Neuronal stem cell (in vitro differentiated cells): Measurements from ENCODE around the gene PARD3B.

Source experiments
- DNase-seq: peaks from one replicate; pipeline ENCODE4 v3.0.0-alpha.2; 2013; ENCODE audit warnings: low spot score
- H2AFZ ChIP-seq: one replicate; pipeline ENCODE4 v1.6.1; 2013; ENCODE audit warnings: mild to moderate bottlenecking, low read length, inconsistent platforms
- H2AK5ac ChIP-seq: 2 replicates; pipeline ENCODE4 v1.6.1; 2013; ENCODE audit warnings: low read depth, mild to moderate bottlenecking, inconsistent platforms, low read length, moderate library complexity, mixed read lengths
- H2BK120ac ChIP-seq: 2 replicates; pipeline ENCODE4 v1.6.1; 2013; ENCODE audit warnings: low read depth, mild to moderate bottlenecking, inconsistent platforms, low read length, moderate library complexity, mixed read lengths
- H2BK12ac ChIP-seq: one replicate; pipeline ENCODE4 v1.6.1; 2013; ENCODE audit warnings: low read length, inconsistent platforms
- H2BK15ac ChIP-seq: 2 replicates; pipeline ENCODE4 v1.6.1; 2013; ENCODE audit warnings: mild to moderate bottlenecking, low read length, inconsistent platforms, mixed read lengths
- H2BK5ac ChIP-seq: one replicate; pipeline ENCODE4 v1.6.1; 2013; ENCODE audit warnings: inconsistent platforms, mild to moderate bottlenecking, low read length, moderate library complexity
- H3K14ac ChIP-seq: one replicate; pipeline ENCODE4 v1.6.1; 2013; ENCODE audit warnings: low read length, inconsistent platforms
- H3K18ac ChIP-seq: 2 replicates; pipeline ENCODE4 v1.6.1; 2013; ENCODE audit warnings: low read length, inconsistent platforms
- H3K23ac ChIP-seq: 2 replicates; pipeline ENCODE4 v1.6.1; 2013; ENCODE audit warnings: low read depth, mild to moderate bottlenecking, mixed read lengths, low read length, inconsistent platforms; ENCODE audit not compliant: poor library complexity
- H3K27ac ChIP-seq: replicated peaks from 3 replicates; pipeline ENCODE4 v1.5.1; 2013; ENCODE audit warnings: low read length, inconsistent platforms
- H3K27me3 ChIP-seq, 3 experiments: 2 replicates each; pipeline ENCODE4 v1.6.1; 2013; ENCODE audit warnings: low read length in 3 of 3, mild to moderate bottlenecking in 2 of 3, inconsistent platforms in 1 of 3, low read depth in 1 of 3, mixed read lengths in 1 of 3, moderate library complexity in 1 of 3; ENCODE audit not compliant: control insufficient read depth in 3 of 3, insufficient read depth in 3 of 3
- H3K36me3 ChIP-seq, 2 donors: replicated peaks in 1 of 2; 2 replicates each; pipeline ENCODE4 v1.6.1; 2013; ENCODE audit warnings: low read length in 2 of 2; ENCODE audit not compliant: control insufficient read depth in 2 of 2, insufficient read depth in 2 of 2
- H3K4ac ChIP-seq: 2 replicates; pipeline ENCODE4 v1.6.1; 2013; ENCODE audit warnings: inconsistent platforms, mild to moderate bottlenecking, low read length, moderate library complexity
- H3K4me1 ChIP-seq, 2 donors: 1 replicate in 1 of 2; 2 replicates in 1 of 2; pipeline ENCODE4 v1.6.1; 2013; ENCODE audit warnings: low read length in 2 of 2, low read depth in 1 of 2; ENCODE audit not compliant: control insufficient read depth in 2 of 2, insufficient read depth in 1 of 2
- H3K4me2 ChIP-seq: one replicate; pipeline ENCODE4 v1.6.1; 2013; ENCODE audit warnings: mild to moderate bottlenecking, low read length, inconsistent platforms; ENCODE audit not compliant: insufficient read depth, poor library complexity, severe bottlenecking
- H3K4me3 ChIP-seq, 2 donors: 2 replicates each; pipeline ENCODE4 v1.5.1; 2013; ENCODE audit warnings: low read length in 2 of 2, mild to moderate bottlenecking in 2 of 2, inconsistent platforms in 1 of 2, moderate library complexity in 1 of 2
- H3K79me1 ChIP-seq: one replicate; pipeline ENCODE4 v1.6.1; 2013; ENCODE audit warnings: low read depth, mild to moderate bottlenecking, inconsistent platforms, low read length, moderate library complexity
- H3K9ac ChIP-seq: one replicate; pipeline ENCODE4 v1.6.1; 2013; ENCODE audit warnings: mild to moderate bottlenecking, low read depth, low read length, inconsistent platforms; ENCODE audit not compliant: poor library complexity
- H3K9me3 ChIP-seq, 2 donors: replicated peaks in 1 of 2; 2 replicates each; pipeline versions ENCODE3 to v1.6.1; 2013; ENCODE audit warnings: low read length in 2 of 2, mild to moderate bottlenecking in 2 of 2, inconsistent platforms in 1 of 2, low read depth in 1 of 2, mixed read lengths in 1 of 2, moderate library complexity in 1 of 2; ENCODE audit not compliant: control insufficient read depth in 2 of 2, insufficient read depth in 1 of 2
- H4K8ac ChIP-seq: one replicate; pipeline ENCODE4 v1.6.1; 2013; ENCODE audit warnings: low read depth, mild to moderate bottlenecking, inconsistent platforms, low read length, moderate library complexity
- H4K91ac ChIP-seq: one replicate; pipeline ENCODE4 v1.6.1; 2013; ENCODE audit warnings: low read length, low read depth, mild to moderate bottlenecking, inconsistent platforms; ENCODE audit not compliant: poor library complexity
- WGBS, 2 donors: extraction: QIAGEN DNeasy Blood & Tissue Kit; methylation state at CpG; one replicate each; pipeline ENCODE4 v1.1.7; 2013; ENCODE audit warnings: missing lambda C conversion rate in 2 of 2, mixed read lengths in 1 of 2; ENCODE audit not compliant: insufficient read length in 2 of 2, insufficient replicate concordance in 1 of 2; ENCODE audit errors: extremely low coverage in 2 of 2; 5-methylcytosine and 5-hydroxymethylcytosine counted together

PARD3B gene

GRCh38 chr2:205364261-205364660 lies 819.0 kb downstream of the PARD3B start:
- no peak overlapping the region for H2BK120ac ChIP-seq
- no peak overlapping the region for H2AK5ac ChIP-seq
- H4K8ac ChIP-seq, result no peak overlapping the region
- H3K14ac ChIP-seq, result no peak overlapping the region
- H3K9me3 ChIP-seq, result no peaks in the 10 kb centered on the region
- no peak overlapping the region for H4K91ac ChIP-seq
- no peak overlapping the region for H3K4ac ChIP-seq
- no peaks in the 10 kb centered on the region for H3K27me3 ChIP-seq
- no peak overlapping the region for H3K18ac ChIP-seq
- no peak overlapping the region for H3K23ac ChIP-seq
- no peak overlapping the region for H3K4me2 ChIP-seq
- H2AFZ ChIP-seq, result no peak overlapping the region
- H2BK5ac ChIP-seq, result no peak overlapping the region
- WGBS, 2 donors, result no CpG with 5 or more reads among the region's 3 CpGs
- H3K4me3 ChIP-seq, result no peak overlapping the region
- H3K4me1 ChIP-seq, result peaks cover 0 to 6% of the 10 kb centered on the region in 2 donors
- no peak overlapping the region for H3K27ac ChIP-seq
- DNase-seq, result no peak
- no peak overlapping the region for H3K9ac ChIP-seq
- H2BK12ac ChIP-seq, result no peak overlapping the region
- H3K36me3 ChIP-seq, result no peaks in the 10 kb centered on the region
- H3K79me1 ChIP-seq, result no peaks in the 10 kb centered on the region
- no peak overlapping the region for H2BK15ac ChIP-seq

GRCh38 chr2:205366336-205367060 lies 821.2 kb downstream of the PARD3B start:
- H3K27me3 ChIP-seq, result no peaks in the 10 kb centered on the region
- H3K14ac ChIP-seq, result no peak overlapping the region
- H3K18ac ChIP-seq, result no peak overlapping the region
- no peak overlapping the region for H3K23ac ChIP-seq
- no peak overlapping the region for H2BK15ac ChIP-seq
- DNase-seq, result no peak
- no peak overlapping the region for H2BK5ac ChIP-seq
- no peak overlapping the region for H3K4me3 ChIP-seq
- H3K9ac ChIP-seq, result no peak overlapping the region
- peaks cover 0 to 3% of the 10 kb centered on the region in 2 donors for H3K9me3 ChIP-seq
- H3K4ac ChIP-seq, result no peak overlapping the region
- H2AK5ac ChIP-seq, result no peak overlapping the region
- no peak overlapping the region for H3K4me2 ChIP-seq
- no peak overlapping the region for H2BK12ac ChIP-seq
- no peak overlapping the region for H2AFZ ChIP-seq
- H3K4me1 ChIP-seq, result peaks cover 0 to 4% of the 10 kb centered on the region in 2 donors
- H4K8ac ChIP-seq, result no peak overlapping the region
- H3K79me1 ChIP-seq, result no peaks in the 10 kb centered on the region
- no peaks in the 10 kb centered on the region for H3K36me3 ChIP-seq
- no peak overlapping the region for H2BK120ac ChIP-seq
- H3K27ac ChIP-seq, result no peak overlapping the region
- no CpG with 5 or more reads among the region's 6 CpGs for WGBS, 2 donors
- no peak overlapping the region for H4K91ac ChIP-seq

GRCh38 chr2:205367331-205367935 lies 822.2 kb downstream of the PARD3B start:
- Histone ChIP-seq H3K9ac (no peak overlapping the region), H3K14ac (no peak overlapping the region), H2BK5ac (no peak overlapping the region), H3K23ac (no peak overlapping the region), H2AK5ac (no peak overlapping the region), H3K27ac (no peak overlapping the region), H3K36me3 (no peaks in the 10 kb centered on the region), H3K9me3 (peaks cover 0 to 9% of the 10 kb centered on the region in 2 donors), H4K91ac (no peak overlapping the region), H2AFZ (no peak overlapping the region), H3K4me1 (peaks cover 0 to 4% of the 10 kb centered on the region in 2 donors), H2BK120ac (no peak overlapping the region), H3K27me3 (no peaks in the 10 kb centered on the region), H2BK15ac (no peak overlapping the region), H3K4me2 (no peak overlapping the region), H4K8ac (no peak overlapping the region), H2BK12ac (no peak overlapping the region), H3K4me3 (no peak overlapping the region), H3K18ac (no peak overlapping the region), H3K79me1 (no peaks in the 10 kb centered on the region), H3K4ac (no peak overlapping the region)
- WGBS, 2 donors, result no CpG with 5 or more reads among the region's 2 CpGs
- DNase-seq, result no peak

- Histone ChIP-seq H3K27ac (no peak overlapping the region), H2BK5ac (no peak overlapping the region), H3K4ac (no peak overlapping the region), H3K27me3 (no peaks in the 10 kb centered on the region), H3K79me1 (no peaks in the 10 kb centered on the region), H2BK15ac (no peak overlapping the region), H2AK5ac (no peak overlapping the region), H3K9me3 (peaks cover 0 to 9% of the 10 kb centered on the region in 2 donors), H4K8ac (no peak overlapping the region), H3K4me2 (no peak overlapping the region), H3K23ac (no peak overlapping the region), H3K14ac (no peak overlapping the region), H2BK120ac (no peak overlapping the region), H2AFZ (no peak overlapping the region), H2BK12ac (no peak overlapping the region), H3K36me3 (no peaks in the 10 kb centered on the region), H3K4me3 (no peak overlapping the region), H3K4me1 (no peaks in the 10 kb centered on the region), H3K18ac (no peak overlapping the region), H4K91ac (no peak overlapping the region), H3K9ac (no peak overlapping the region)
- no CpG with 5 or more reads among the region's 1 CpG for WGBS, 2 donors
- DNase-seq, result no peak
Observed at GRCh38 chr2:205369813-205370212, 824.5 kb downstream of the PARD3B start.
